Astrocyte (in vitro differentiated cells and primary cell): ENCODE results near the gene ELANE.
"Not testable (repeated sequence)": the region's sequence is repeated elsewhere in the genome, so short reads cannot be mapped to it uniquely, and the experiment has no call there.

Source experiments
- CTCF ChIP-seq: IDR thresholded peaks from 2 replicates; pipeline ENCODE4 v1.5.1; 2011; ENCODE audit warnings: low read depth, mild to moderate bottlenecking, inconsistent platforms, low read length, moderate library complexity; ENCODE audit not compliant: insufficient read depth
- EZH2 ChIP-seq: IDR thresholded peaks from 2 replicates; pipeline ENCODE4 v1.6.1; 2012; ENCODE audit warnings: mild to moderate bottlenecking, low read length, inconsistent platforms; ENCODE audit not compliant: insufficient read depth

- TF ChIP-seq CTCF, EZH2: not testable (repeated sequence)
Observed at GRCh38 chr19:820212-820611, 31.9 kb upstream of the ELANE start.
